H1 (cell line): ENCODE measurements around the gene VGF. TPM values are rescaled to one million over a fixed set of nuclear protein-coding genes. Genes with fewer than 3 reads are reported as not detected.

Experiments used
- CTCF ChIA-PET: fragments of 300-600 bp; sonication (Branson Sonifier 250); formaldehyde crosslinking; loops from one replicate; lab custom pipeline; 2021; ENCODE audit not compliant: partially characterized antibody; lab: Charles Lee
- POLR2A ChIA-PET: fragments of 300-600 bp; sonication (Branson Sonifier 250); formaldehyde crosslinking; loops from one replicate; lab custom pipeline; 2021; ENCODE audit warnings: inconsistent platforms; ENCODE audit not compliant: partially characterized antibody; lab: Charles Lee
- DNase-seq, 2 experiments: peaks; one replicate each; pipeline versions ENCODE4 v3.0.0 to v3.0.0-alpha.2; 2010 to 2022; ENCODE audit warnings: low spot score in 2 of 2, low read depth in 1 of 2, mixed read lengths in 1 of 2
- FAIRE-seq: peaks from 2 replicates; lab custom pipeline; 2011; peaks lifted over from hg19 to GRCh38; lab: Jason Lieb, UNC
- H2AFZ ChIP-seq: 2 replicates; pipeline ENCODE4 v1.8.1; 2012; ENCODE audit warnings: low read length, inconsistent platforms
- H2AK5ac ChIP-seq: 2 replicates; pipeline ENCODE4 v1.6.1; 2013; ENCODE audit warnings: low read depth, low read length
- H2BK120ac ChIP-seq: replicated peaks from 2 replicates; pipeline ENCODE3; 2013; ENCODE audit warnings: low read depth, low read length, inconsistent platforms
- H2BK12ac ChIP-seq: 2 replicates; pipeline ENCODE4 v1.6.1; 2013; ENCODE audit warnings: low read depth, low read length
- H2BK15ac ChIP-seq: 2 replicates; pipeline ENCODE4 v1.6.1; 2013; ENCODE audit warnings: low read length
- H2BK20ac ChIP-seq: 2 replicates; pipeline ENCODE4 v1.6.1; 2013; ENCODE audit warnings: low read length
- H2BK5ac ChIP-seq: 2 replicates; pipeline ENCODE4 v1.6.1; 2013; ENCODE audit warnings: low read depth, low read length
- H3K14ac ChIP-seq: 2 replicates; pipeline ENCODE4 v1.6.1; 2013; ENCODE audit warnings: inconsistent platforms; ENCODE audit not compliant: insufficient read length
- H3K18ac ChIP-seq: 2 replicates; pipeline ENCODE4 v1.6.1; 2013; ENCODE audit warnings: low read length; ENCODE audit errors: extremely low read depth
- H3K23ac ChIP-seq: 2 replicates; pipeline ENCODE4 v1.6.1; 2013; ENCODE audit warnings: inconsistent platforms; ENCODE audit not compliant: insufficient read length
- H3K23me2 ChIP-seq: 2 replicates; pipeline ENCODE4 v1.6.1; 2013; ENCODE audit warnings: low read depth, low read length
- H3K27ac ChIP-seq: 2 replicates; pipeline ENCODE4 v1.6.1; 2011; ENCODE audit warnings: low read depth, low read length, inconsistent platforms
- H3K27me3 ChIP-seq, 4 experiments: replicated peaks in 1 of 4; 1 replicate in 1 of 4; 2 replicates in 3 of 4; pipeline versions ENCODE4 v1.6.1 to v1.8.1; 2011 to 2013; ENCODE audit warnings: low read length in 3 of 4, mild to moderate bottlenecking in 3 of 4, inconsistent platforms in 2 of 4, mixed read lengths in 2 of 4, moderate library complexity in 1 of 4; ENCODE audit not compliant: control insufficient read depth in 3 of 4, insufficient read depth in 3 of 4; ENCODE audit errors: extremely low read depth in 1 of 4
- H3K36me3 ChIP-seq, 4 experiments: 2 replicates each; pipeline versions ENCODE4 v1.6.1 to v1.8.1; 2011 to 2013; ENCODE audit warnings: mild to moderate bottlenecking in 4 of 4, low read length in 3 of 4, moderate library complexity in 2 of 4, control low read depth in 1 of 4, inconsistent platforms in 1 of 4; ENCODE audit not compliant: insufficient read depth in 4 of 4, control insufficient read depth in 2 of 4
- H3K4ac ChIP-seq: replicated peaks from 2 replicates; pipeline ENCODE3; 2013; ENCODE audit warnings: low read length, low read depth, mixed read lengths, inconsistent platforms; ENCODE audit not compliant: insufficient read length
- H3K4me1 ChIP-seq, 4 experiments: replicated peaks in 1 of 4; 1 replicate in 1 of 4; 2 replicates in 3 of 4; pipeline versions ENCODE4 v1.6.1 to v1.8.1; 2011 to 2013; ENCODE audit warnings: low read length in 3 of 4, inconsistent platforms in 2 of 4, mixed read lengths in 1 of 4; ENCODE audit not compliant: insufficient read depth in 4 of 4, control insufficient read depth in 3 of 4
- H3K4me2 ChIP-seq, 2 experiments: 2 replicates each; pipeline versions ENCODE4 v1.6.1 to v1.8.1; 2011 to 2013; ENCODE audit warnings: low read depth in 2 of 2, low read length in 2 of 2, control low read depth in 1 of 2, inconsistent platforms in 1 of 2, mild to moderate bottlenecking in 1 of 2; ENCODE audit not compliant: insufficient read depth in 1 of 2
- H3K4me3 ChIP-seq, 4 experiments: fragments of 200-600, 300-600 bp in 1 of 4; sonication (generic), shearing (Covaris generic), sonication (Bioruptor Twin) in 1 of 4; 2 replicates each; pipeline versions ENCODE4 v1.5.1 to v1.8.1; 2011 to 2016; ENCODE audit warnings: low read length in 4 of 4, low read depth in 3 of 4, control low read depth in 2 of 4, inconsistent platforms in 2 of 4, mild to moderate bottlenecking in 2 of 4, mixed read lengths in 1 of 4, moderate library complexity in 1 of 4; ENCODE audit not compliant: insufficient read depth in 2 of 4; ENCODE audit errors: extremely low read depth in 1 of 4
- H3K56ac ChIP-seq: replicated peaks from 2 replicates; pipeline ENCODE3; 2013; ENCODE audit warnings: low read depth, mild to moderate bottlenecking, mixed read lengths, low read length, inconsistent platforms; ENCODE audit not compliant: insufficient read length
- H3K79me1 ChIP-seq: 2 replicates; pipeline ENCODE4 v1.6.1; 2013; ENCODE audit warnings: low read depth, low read length, control low read depth
- H3K79me2 ChIP-seq, 2 experiments: 2 replicates each; pipeline versions ENCODE4 v1.6.1 to v1.8.1; 2012 to 2013; ENCODE audit warnings: low read length in 2 of 2, mild to moderate bottlenecking in 2 of 2, inconsistent platforms in 1 of 2; ENCODE audit not compliant: insufficient read depth in 2 of 2, control insufficient read depth in 1 of 2
- H3K9ac ChIP-seq, 4 experiments: replicated peaks in 1 of 4; 1 replicate in 1 of 4; 2 replicates in 3 of 4; pipeline versions ENCODE4 v1.6.1 to v1.8.1; 2011 to 2013; ENCODE audit warnings: low read depth in 3 of 4, low read length in 3 of 4, control low read depth in 2 of 4, mild to moderate bottlenecking in 2 of 4, moderate library complexity in 2 of 4, inconsistent platforms in 1 of 4; ENCODE audit errors: extremely low read depth in 1 of 4
- H3K9me3 ChIP-seq, 2 experiments: 2 replicates each; pipeline versions ENCODE4 v1.6.1 to v1.8.1; 2012 to 2013; ENCODE audit warnings: mild to moderate bottlenecking in 2 of 2, moderate library complexity in 2 of 2, control low read depth in 1 of 2, inconsistent platforms in 1 of 2, low read depth in 1 of 2, low read length in 1 of 2, mixed read lengths in 1 of 2; ENCODE audit not compliant: insufficient read depth in 2 of 2
- H4K20me1 ChIP-seq, 2 experiments: replicated peaks in 1 of 2; 2 replicates each; pipeline versions ENCODE3 to v1.8.1; 2011 to 2013; ENCODE audit warnings: inconsistent platforms in 2 of 2, low read length in 2 of 2, mild to moderate bottlenecking in 1 of 2; ENCODE audit not compliant: insufficient read depth in 2 of 2, control insufficient read depth in 1 of 2
- H4K5ac ChIP-seq: 2 replicates; pipeline ENCODE4 v1.6.1; 2013; ENCODE audit warnings: low read length, low read depth, mixed read lengths, inconsistent platforms; ENCODE audit not compliant: insufficient read length
- H4K8ac ChIP-seq: 2 replicates; pipeline ENCODE4 v1.8.0; 2013; ENCODE audit warnings: mild to moderate bottlenecking, moderate library complexity, low read length, inconsistent platforms; ENCODE audit not compliant: insufficient read depth; ENCODE audit errors: extremely low read depth
- H4K91ac ChIP-seq: replicated peaks from 2 replicates; pipeline ENCODE3; 2013; ENCODE audit warnings: low read length, mixed read lengths, inconsistent platforms; ENCODE audit not compliant: insufficient read length
- JUN ChIP-seq: IDR thresholded peaks from 2 replicates; pipeline ENCODE4 v1.6.1; 2011; ENCODE audit warnings: low read depth, mild to moderate bottlenecking, improper control_type of control experiment, low read length
- POU5F1 ChIP-seq: IDR thresholded peaks from 2 replicates; pipeline ENCODE4 v1.6.1; 2011; ENCODE audit warnings: low read depth, mild to moderate bottlenecking, low read length, moderate library complexity
- TAF7 ChIP-seq: optimal IDR thresholded peaks from 2 replicates; pipeline ENCODE3; 2011; ENCODE audit warnings: low read depth, mild to moderate bottlenecking, inconsistent platforms, low read length, moderate library complexity, borderline replicate concordance
- WGBS, 2 experiments: shearing (Covaris generic) in 1 of 2; methylation state at CpG; one replicate each; pipeline versions ENCODE4 v1.1.6 to v1.1.7; 2013 to 2015; ENCODE audit warnings: low lambda C conversion rate in 2 of 2, mixed read lengths in 2 of 2, inconsistent platforms in 1 of 2, low coverage in 1 of 2, missing lambda C conversion rate in 1 of 2; ENCODE audit not compliant: insufficient replicate concordance in 2 of 2, insufficient coverage in 1 of 2, insufficient read length in 1 of 2; ENCODE audit errors: extremely low coverage in 1 of 2, missing lambda C conversion rate in 1 of 2; 5-methylcytosine and 5-hydroxymethylcytosine counted together
- polyA plus RNA-seq, 7 experiments: library from polyadenylated mRNA; depleted of rRNA in 3 of 7; stranded (reverse) in 5 of 7; unstranded in 2 of 7; fragments of >200 nt in 5 of 7; fragments of 200-250 nt in 2 of 7; gene quantifications; 1 replicate in 5 of 7; 2 replicates in 1 of 7; 4 replicates in 1 of 7; pipeline versions ENCODE4 v1.2.1 to v1.2.3, GENCODE V29; 2011 to 2013; ENCODE audit warnings: missing spikeins in 2 of 7, mixed read lengths in 2 of 7
- total RNA-seq: library from RNA; stranded (reverse); fragmentation: NEBNext Ultra II Directional; extraction: Animal tissue kit (Norgen Biotek cat#: 25700); gene quantifications from 2 replicates; pipeline ENCODE4 v1.2.1, GENCODE V29; 2021

The VGF gene
- total and polyA plus RNA-seq, 2 of the 8 experiments (the other 6 are each of a cell fraction or from before 2014, with no cell fraction given): 1.6 to 7.0 TPM

DNA sequence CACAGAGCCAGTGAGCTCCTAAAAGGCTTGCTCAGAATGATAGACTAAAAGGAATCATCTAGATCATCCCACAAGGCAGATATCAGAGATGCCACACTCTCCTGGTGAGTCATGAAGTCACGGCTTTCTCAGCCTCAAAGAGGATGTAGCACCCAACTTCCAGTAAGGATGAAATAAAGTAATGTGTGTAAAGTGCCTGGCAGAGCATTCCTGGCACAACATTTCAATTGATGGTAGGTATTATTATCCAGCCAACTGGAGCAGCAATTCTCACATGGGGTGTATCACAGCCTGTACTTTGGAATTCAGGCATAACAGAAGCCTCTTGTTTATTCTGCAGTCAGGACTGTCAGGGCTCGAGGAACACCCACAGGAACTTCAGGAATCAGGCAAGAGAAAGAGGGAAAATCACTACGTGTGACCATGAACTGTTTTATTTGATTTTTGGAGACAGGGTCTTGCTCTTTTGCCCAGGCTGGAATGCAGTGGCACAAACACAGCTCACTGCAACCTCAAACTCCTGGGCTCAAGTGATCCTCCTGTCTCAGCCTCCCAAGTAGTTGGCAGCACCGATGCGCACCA is 20.0 kb upstream of the VGF start:
- Histone ChIP-seq H3K9ac (no peak overlapping the region), H2AFZ (no peak overlapping the region), H3K36me3 (no peaks in the 10 kb centered on the region), H3K4me3 (no peak overlapping the region), H2BK120ac (no peak overlapping the region), H2BK12ac (no peak overlapping the region), H2BK15ac (peak overlapping the region; percentile 31; the same call in 1 of the 2 replicates), H3K4ac (no peak overlapping the region), H3K4me1 (peaks cover 0 to 5% (median 3%) of the 10 kb centered on the region in 4 experiments; a peak in 6 of 7 replicates), H2BK5ac (no peak overlapping the region), H4K91ac (no peak overlapping the region), H3K9me3 (no peaks in the 10 kb centered on the region), H3K79me2 (no peaks in the 10 kb centered on the region), H3K27ac (no peak overlapping the region), H2BK20ac (no peak overlapping the region), H4K8ac (no peak overlapping the region), H3K14ac (no peak overlapping the region), H2AK5ac (no peak overlapping the region), H3K23me2 (peaks cover 3% of the 10 kb centered on the region; the same call in 1 of the 2 replicates), H4K20me1 (no peaks in the 10 kb centered on the region), H3K56ac (no peak overlapping the region), H4K5ac (no peak overlapping the region), H3K4me2 (no peak overlapping the region), H3K27me3 (peaks cover 6 to 10% (median 8%) of the 10 kb centered on the region in 4 experiments; a peak in 6 of 7 replicates), H3K23ac (no peak overlapping the region), H3K79me1 (no peaks in the 10 kb centered on the region), H3K18ac (no peak overlapping the region)
- 83% methylated on average over 5 of the region's 5 CpGs; no CpG with 5 or more reads in 1 of the 2 experiments for WGBS, 2 experiments
- FAIRE-seq: no peak
- no peak for TF ChIP-seq JUN
- TF ChIP-seq POU5F1: no peak
- TF ChIP-seq TAF7: no peak
- POLR2A ChIA-PET: interaction anchor here (1.8 kb wide), 1 partner anchor 11 kb away, joined by 8 read pairs; no protein-coding TSS in a partner anchor
- CTCF ChIA-PET: interaction anchor here (0.9 to 3.4 kb wide), 4 partner anchors 10 to 97 kb away, joined by 3 to 20 read pairs (median 4); no protein-coding TSS in a partner anchor
- DNase-seq: no peak
